ENCODE data around the gene NLE1. TPM values are rescaled to one million over a fixed set of nuclear protein-coding genes. Genes with fewer than 3 reads are reported as not detected.

NLE1 gene
- total RNA-seq, 3 donors from 2014 or later: 15.2 to 32.1 (median 18.2) TPM

Other genes starting within 250 kb of the NLE1 start
- 1 to 10 TPM; 4.4 to 4.8 (median 4.6) TPM for gene CCT6B, start 180.8 kb downstream of the NLE1 start, total RNA-seq
- gene ZNF830, start 180.8 kb downstream of the NLE1 start, total RNA-seq: 10 to 100 TPM; 11.4 to 17.6 (median 15.1) TPM
- 100 to 1,000 TPM in 1 of 3 donors, 10 to 100 TPM in 2; 13.8 to 159 (median 54.0) TPM for gene LIG3, start 161.8 kb downstream of the NLE1 start, total RNA-seq
- 10 to 100 TPM; 13.8 to 27.5 (median 19.4) TPM for gene RFFL, start 78.6 kb downstream of the NLE1 start, total RNA-seq
- 10 to 100 TPM in 2 of 3 donors, 1 to 10 TPM in 1; 7.9 to 12.6 (median 10.5) TPM for gene RAD51D, start 22.4 kb downstream of the NLE1 start, total RNA-seq
- not detected for gene FNDC8, start 20.7 kb downstream of the NLE1 start, total RNA-seq
- not detected for gene UNC45B, start 5.5 kb upstream of the NLE1 start, total RNA-seq
- gene SLC35G3, start 52.1 kb upstream of the NLE1 start, total RNA-seq: not detected
- gene SLFN5, start 100.8 kb upstream of the NLE1 start, total RNA-seq: 10 to 100 TPM; 29.8 to 35.0 (median 34.1) TPM
- gene SLFN11, start 231.3 kb upstream of the NLE1 start, total RNA-seq: 10 to 100 TPM; 26.9 to 57.1 (median 40.0) TPM

Data from breast epithelium (tissue), 3 donors.